ENCODE measurements around the gene SEH1L.

DNA sequence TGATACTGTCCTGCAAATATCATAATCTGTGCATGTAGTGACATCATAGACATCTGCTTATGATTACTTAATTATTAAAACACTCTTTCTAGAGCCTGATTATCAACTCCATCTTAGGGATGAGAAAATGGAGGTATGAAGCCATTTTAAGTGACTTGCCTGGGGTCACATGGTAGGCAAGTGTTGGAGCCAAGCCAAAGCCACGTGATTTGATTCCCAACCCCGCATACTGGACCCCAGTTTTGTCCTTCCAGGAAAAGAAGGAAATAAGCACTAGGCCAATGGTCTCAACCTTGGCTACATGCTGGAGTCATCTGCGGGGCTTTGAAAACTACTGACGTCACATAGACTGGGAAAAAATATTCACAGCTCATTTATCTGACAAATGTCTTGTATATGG, 19.6 kb upstream of the SEH1L start:
- TF ChIP-seq CTCF (IDR thresholded peaks at IDR 0.05): no peak
- no peak for TF ChIP-seq POLR2A (IDR thresholded peaks at IDR 0.05)

All from tibial nerve (tissue), 3 donors.